ENCODE data around the gene PARD3B.

DNA sequence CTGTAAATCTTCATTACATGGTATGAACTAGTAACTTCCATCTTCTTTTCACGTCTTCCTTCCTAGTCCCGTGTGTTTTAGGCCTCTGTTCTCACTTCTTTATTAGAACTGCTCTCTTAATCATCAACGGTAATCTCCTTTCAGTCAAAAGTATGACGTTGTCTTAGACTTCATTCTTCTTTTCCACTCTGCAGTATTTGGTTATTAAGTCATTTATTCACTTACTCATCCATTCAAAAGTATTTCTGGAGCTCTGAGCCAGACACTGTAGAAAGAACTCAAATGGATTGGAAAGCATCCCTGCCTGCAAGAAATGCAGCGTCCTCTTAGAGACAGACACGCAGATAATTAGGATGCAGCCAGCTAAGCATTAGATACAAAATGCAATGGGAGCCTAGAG is 642.5 kb downstream of the PARD3B start:
- TF ChIP-seq, protein P1, sequence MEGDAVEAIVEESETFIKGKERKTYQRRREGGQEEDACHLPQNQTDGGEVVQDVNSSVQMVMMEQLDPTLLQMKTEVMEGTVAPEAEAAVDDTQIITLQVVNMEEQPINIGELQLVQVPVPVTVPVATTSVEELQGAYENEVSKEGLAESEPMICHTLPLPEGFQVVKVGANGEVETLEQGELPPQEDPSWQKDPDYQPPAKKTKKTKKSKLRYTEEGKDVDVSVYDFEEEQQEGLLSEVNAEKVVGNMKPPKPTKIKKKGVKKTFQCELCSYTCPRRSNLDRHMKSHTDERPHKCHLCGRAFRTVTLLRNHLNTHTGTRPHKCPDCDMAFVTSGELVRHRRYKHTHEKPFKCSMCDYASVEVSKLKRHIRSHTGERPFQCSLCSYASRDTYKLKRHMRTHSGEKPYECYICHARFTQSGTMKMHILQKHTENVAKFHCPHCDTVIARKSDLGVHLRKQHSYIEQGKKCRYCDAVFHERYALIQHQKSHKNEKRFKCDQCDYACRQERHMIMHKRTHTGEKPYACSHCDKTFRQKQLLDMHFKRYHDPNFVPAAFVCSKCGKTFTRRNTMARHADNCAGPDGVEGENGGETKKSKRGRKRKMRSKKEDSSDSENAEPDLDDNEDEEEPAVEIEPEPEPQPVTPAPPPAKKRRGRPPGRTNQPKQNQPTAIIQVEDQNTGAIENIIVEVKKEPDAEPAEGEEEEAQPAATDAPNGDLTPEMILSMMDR (IDR thresholded peaks at IDR 0.05 in 2 of 3, conservative IDR thresholded peaks at IDR 0.05 in 1 of 3; ENCODE audit: control insufficient read depth in 2 of 3, extremely low read depth in 1 of 3, insufficient read depth in 1 of 3, low read depth in 3 of 3, low read length in 3 of 3), result no peak
- TF ChIP-seq IKZF1 (conservative IDR thresholded peaks at IDR 0.05) (no peak), EZH2 (IDR thresholded peaks at IDR 0.05; ENCODE audit: borderline replicate concordance, control insufficient read depth, low read depth, low read length) (no peak), CREB1 (IDR thresholded peaks at IDR 0.05; ENCODE audit: low read depth) (no peak), SREBF2 (IDR thresholded peaks at IDR 0.05; ENCODE audit: low read length) (no peak), TCF12 (IDR thresholded peaks at IDR 0.05; ENCODE audit: low read depth, low read length) (no peak), POLR2A (IDR thresholded peaks at IDR 0.05; ENCODE audit: low read depth, low read length) (no peak), RAD21 (IDR thresholded peaks at IDR 0.05; ENCODE audit: insufficient read depth, low read depth, low read length) (no peak), FOS (IDR thresholded peaks at IDR 0.05; ENCODE audit: borderline replicate concordance, extremely low read depth, insufficient read length) (no peak), SP1 (IDR thresholded peaks at IDR 0.05; ENCODE audit: low read depth, low read length) (no peak), BCL11A (IDR thresholded peaks at IDR 0.05; ENCODE audit: low read depth, low read length) (no peak), EP300 (IDR thresholded peaks at IDR 0.05; ENCODE audit: borderline replicate concordance in 1 of 2, control insufficient read depth in 1 of 2, low read depth in 2 of 2, low read length in 2 of 2) (no peak), SRF (IDR thresholded peaks at IDR 0.05; ENCODE audit: low read depth in 2 of 2, low read length in 2 of 2) (no peak), PAX8 (IDR thresholded peaks at IDR 0.05) (no peak)
